HUES64 (cell line): Measurements from ENCODE around the gene PRKD1.

Source experiments
- H3K27ac ChIP-seq: 2 replicates; pipeline ENCODE4 v1.7.0; 2013; ENCODE audit warnings: low read depth, low read length, inconsistent platforms
- H3K27me3 ChIP-seq: 2 replicates; pipeline ENCODE4 v1.6.1; 2013; ENCODE audit warnings: mild to moderate bottlenecking, low read length; ENCODE audit not compliant: insufficient read depth
- H3K36me3 ChIP-seq: 2 replicates; pipeline ENCODE4 v1.6.1; 2013; ENCODE audit warnings: mild to moderate bottlenecking, low read length; ENCODE audit not compliant: insufficient read depth
- H3K4me1 ChIP-seq: 2 replicates; pipeline ENCODE4 v1.6.1; 2013; ENCODE audit warnings: mild to moderate bottlenecking, low read length, moderate library complexity; ENCODE audit not compliant: insufficient read depth
- H3K4me3 ChIP-seq: 2 replicates; pipeline ENCODE4 v1.5.1; 2013; ENCODE audit warnings: mild to moderate bottlenecking, low read length, moderate library complexity
- H3K9ac ChIP-seq: 2 replicates; pipeline ENCODE4 v1.6.1; 2013; ENCODE audit warnings: mild to moderate bottlenecking, low read depth, low read length
- H3K9me3 ChIP-seq: 2 replicates; pipeline ENCODE4 v1.6.1; 2013; ENCODE audit warnings: low read depth, low read length; ENCODE audit not compliant: insufficient read depth
- WGBS: fragments of 150-250, 120-280 bp; methylation state at CpG from one replicate; pipeline ENCODE4 v1.1.7; 2013; ENCODE audit warnings: missing lambda C conversion rate; 5-methylcytosine and 5-hydroxymethylcytosine counted together

The PRKD1 gene

DNA sequence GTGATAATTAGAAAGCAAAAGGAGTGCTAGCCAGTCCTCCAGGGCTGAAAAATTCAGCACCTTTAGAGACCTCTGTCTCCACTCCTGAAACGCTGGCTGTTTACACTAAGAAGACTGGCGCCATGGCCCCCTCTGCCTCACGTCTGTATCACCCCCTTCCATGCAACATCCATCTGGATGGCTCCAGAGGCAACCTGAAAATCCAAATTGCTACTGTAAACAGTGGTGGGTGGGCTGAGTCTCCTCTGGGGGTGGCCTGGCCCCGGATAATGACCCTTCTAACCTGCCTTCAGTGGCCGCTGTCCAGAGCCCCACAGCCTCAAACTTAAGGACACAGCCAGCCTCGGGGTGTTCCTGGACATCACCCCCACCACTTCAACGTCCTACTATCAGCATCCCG is 1.4 kb downstream of the PRKD1 start:
- peak overlapping the region; percentile 74 for H3K4me3 ChIP-seq
- no peaks in the 10 kb centered on the region for H3K9me3 ChIP-seq
- peaks cover 64% of the 10 kb centered on the region for H3K27me3 ChIP-seq
- 6% methylated on average over 8 of the region's 8 CpGs for WGBS
- H3K9ac ChIP-seq: no peak overlapping the region
- no peaks in the 10 kb centered on the region for H3K36me3 ChIP-seq
- H3K27ac ChIP-seq: no peak overlapping the region
- peaks cover 21% of the 10 kb centered on the region for H3K4me1 ChIP-seq

DNA sequence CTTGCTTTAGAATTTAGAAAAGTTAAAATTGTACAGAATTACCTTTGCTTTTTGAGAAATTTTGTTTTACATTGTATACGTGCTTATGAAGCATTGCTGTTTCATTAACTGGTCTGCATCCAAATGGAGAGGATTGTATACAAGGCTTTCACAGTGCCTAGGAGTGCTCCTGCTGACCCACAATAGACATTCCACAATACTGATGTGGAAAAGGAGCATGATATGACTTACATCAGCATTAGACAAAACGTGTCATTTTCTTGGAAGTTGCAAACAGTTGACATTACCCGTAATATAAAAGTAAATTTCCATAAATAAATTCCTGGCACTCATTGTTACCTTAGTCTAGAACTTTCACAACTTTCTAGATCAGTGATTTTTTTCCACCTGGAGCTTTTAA is 1.9 kb downstream of the PRKD1 start:
- Histone ChIP-seq H3K4me3 (peak overlapping the region; percentile 74), H3K27me3 (peaks cover 59% of the 10 kb centered on the region), H3K9me3 (no peaks in the 10 kb centered on the region), H3K27ac (no peak overlapping the region), H3K9ac (no peak overlapping the region), H3K4me1 (peaks cover 21% of the 10 kb centered on the region), H3K36me3 (no peaks in the 10 kb centered on the region)
- 50% methylated on average over 3 of the region's 3 CpGs for WGBS

DNA sequence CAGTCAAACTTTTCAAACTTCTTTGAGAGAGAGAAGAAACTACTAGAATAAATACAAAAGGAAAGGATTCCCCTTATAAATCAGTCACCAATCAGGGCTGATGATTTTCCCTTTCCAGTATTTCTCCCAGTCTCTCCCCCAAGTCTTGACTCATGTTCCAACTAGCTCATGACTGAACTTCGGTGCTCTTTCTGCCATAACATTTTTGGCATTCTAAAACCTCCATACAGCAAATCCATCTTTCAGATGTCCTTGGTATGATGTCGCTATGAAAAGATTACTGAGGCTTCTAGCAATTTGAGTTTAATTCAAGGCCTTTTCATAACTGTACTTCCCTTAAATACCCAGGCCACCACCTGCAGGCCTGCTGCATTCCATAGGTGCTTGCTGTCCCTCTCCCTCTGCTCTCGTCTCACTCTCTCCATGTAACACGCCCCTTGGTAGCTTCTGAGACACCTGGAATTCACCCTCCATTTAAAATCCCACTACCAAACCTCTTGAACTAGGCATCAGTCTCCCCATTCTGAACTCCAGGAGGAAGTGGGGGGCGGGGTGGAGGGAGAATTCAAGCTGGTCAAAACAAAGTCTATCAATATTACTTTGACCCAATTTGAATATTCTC is 2.4 kb downstream of the PRKD1 start:
- 51% methylated on average over 4 of the region's 5 CpGs for WGBS
- peaks cover 54% of the 10 kb centered on the region for H3K27me3 ChIP-seq
- H3K27ac ChIP-seq: no peak overlapping the region
- no peaks in the 10 kb centered on the region for H3K9me3 ChIP-seq
- H3K4me3 ChIP-seq: peak overlapping the region; percentile 74; the same call in 1 of the 2 replicates
- H3K36me3 ChIP-seq: no peaks in the 10 kb centered on the region
- H3K9ac ChIP-seq: no peak overlapping the region
- peaks cover 21% of the 10 kb centered on the region for H3K4me1 ChIP-seq

DNA sequence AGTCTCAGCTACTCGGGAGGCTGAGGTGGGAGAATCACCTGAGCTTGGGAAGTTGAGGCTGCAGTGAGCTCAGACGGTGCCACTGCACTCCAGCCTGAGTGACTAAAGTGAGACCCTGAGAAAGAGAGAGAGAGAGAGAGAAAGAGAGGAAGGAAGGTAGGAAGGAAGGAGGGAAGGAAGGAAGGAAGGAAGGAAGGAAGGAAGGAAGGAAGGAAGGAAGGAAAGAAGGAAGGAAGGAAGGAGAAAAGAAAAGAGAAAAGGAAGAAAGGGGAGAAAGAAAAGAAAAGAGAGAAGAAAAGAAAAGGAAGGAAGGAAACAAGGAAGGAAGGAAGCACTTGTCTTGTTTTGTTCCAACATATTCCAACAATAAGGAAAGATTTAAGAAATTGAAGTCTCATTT is 7.8 kb downstream of the PRKD1 start:
- Histone ChIP-seq H3K4me1 (peaks cover 3% of the 10 kb centered on the region), H3K27ac (no peak overlapping the region), H3K4me3 (no peak overlapping the region), H3K36me3 (no peaks in the 10 kb centered on the region), H3K9me3 (no peaks in the 10 kb centered on the region), H3K9ac (no peak overlapping the region), H3K27me3 (peaks cover 10% of the 10 kb centered on the region; the same call in 1 of the 2 replicates)
- 92% methylated on average over 2 of the region's 2 CpGs for WGBS

DNA sequence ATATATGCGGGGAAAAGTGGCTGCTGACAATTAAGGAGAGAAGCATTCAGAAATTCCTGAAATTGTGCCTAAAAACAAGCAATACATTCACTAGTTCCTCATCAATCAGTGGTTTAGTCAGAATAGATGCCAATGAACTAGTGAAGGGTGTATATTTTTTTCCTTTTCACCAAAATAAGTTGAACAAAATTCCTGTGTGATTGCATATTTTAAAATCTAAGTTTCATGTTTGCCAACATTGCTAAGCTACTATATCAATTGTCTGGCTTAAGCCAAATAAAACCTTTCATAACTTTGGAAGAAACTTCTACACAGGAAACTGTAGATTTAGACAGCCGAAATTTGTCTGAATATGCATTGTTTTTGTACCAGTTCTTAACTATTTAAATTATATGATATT is 8.7 kb downstream of the PRKD1 start:
- no peak overlapping the region for H3K27ac ChIP-seq
- WGBS: 100% methylated on average over 1 of the region's 2 CpGs
- no peak overlapping the region for H3K9ac ChIP-seq

DNA sequence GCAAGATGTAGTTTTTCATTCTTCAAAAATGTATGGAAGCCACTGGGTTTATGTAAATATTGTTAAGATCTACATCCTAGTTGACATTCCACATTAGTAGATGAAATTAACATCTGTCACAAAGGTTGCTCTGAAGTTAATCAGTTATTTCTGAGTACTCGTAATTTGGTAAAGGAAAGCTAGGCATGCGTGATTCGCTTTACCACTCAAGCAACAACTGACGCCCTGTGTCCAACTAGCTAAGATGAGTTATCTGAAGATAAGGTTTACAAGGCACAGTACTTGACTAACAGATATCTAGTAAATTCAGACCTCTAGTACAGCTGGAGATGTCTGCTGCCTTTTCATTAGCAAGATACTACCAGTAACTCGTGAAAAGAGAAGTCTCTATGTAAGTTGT is 14.1 kb downstream of the PRKD1 start:
- no peak overlapping the region for H3K9ac ChIP-seq
- no peak overlapping the region for H3K27ac ChIP-seq
- H3K4me3 ChIP-seq: no peak overlapping the region
- H3K4me1 ChIP-seq: no peaks in the 10 kb centered on the region
- no peaks in the 10 kb centered on the region for H3K27me3 ChIP-seq
- WGBS: 93% methylated on average over 5 of the region's 5 CpGs
- H3K36me3 ChIP-seq: no peaks in the 10 kb centered on the region
- H3K9me3 ChIP-seq: peaks cover 3% of the 10 kb centered on the region; the same call in 1 of the 2 replicates

More for the DNA sequence above, 8.7 kb downstream of the PRKD1 start:
- no peak overlapping the region for H3K4me3 ChIP-seq
- H3K27me3 ChIP-seq: 0 out of 2 replicates have a peak, but pooled peaks cover 2% of the 10 kb centered on the region
- no peaks in the 10 kb centered on the region for H3K36me3 ChIP-seq
- no peaks in the 10 kb centered on the region for H3K4me1 ChIP-seq
- no peaks in the 10 kb centered on the region for H3K9me3 ChIP-seq

DNA sequence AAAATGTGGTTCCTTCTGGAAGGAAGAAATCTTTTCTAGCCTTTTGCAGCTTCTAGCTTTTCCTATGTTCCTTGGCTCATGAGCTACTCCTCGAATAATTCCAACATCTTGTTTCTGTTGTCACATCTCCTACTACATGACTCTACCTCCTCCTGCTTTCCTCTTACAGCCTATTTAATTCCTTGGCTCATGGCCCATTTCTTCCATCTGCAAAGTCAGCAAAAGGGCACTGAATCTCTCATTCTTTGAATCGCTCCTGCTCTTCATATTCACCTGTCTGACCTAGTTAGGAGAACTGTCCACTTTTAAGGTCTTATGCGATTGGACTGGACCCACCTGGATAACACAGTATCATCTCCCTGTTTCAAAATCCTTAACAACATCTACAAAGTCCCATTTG is 15.8 kb downstream of the PRKD1 start:
- Histone ChIP-seq H3K9me3 (peaks cover 10% of the 10 kb centered on the region; the same call in 1 of the 2 replicates), H3K9ac (no peak overlapping the region), H3K4me3 (no peak overlapping the region), H3K36me3 (no peaks in the 10 kb centered on the region), H3K4me1 (0 out of 2 replicates have a peak, but pooled peaks cover under 1% of the 10 kb centered on the region), H3K27me3 (no peaks in the 10 kb centered on the region), H3K27ac (no peak overlapping the region)
- WGBS: 92% methylated on average over 3 of the region's 3 CpGs

DNA sequence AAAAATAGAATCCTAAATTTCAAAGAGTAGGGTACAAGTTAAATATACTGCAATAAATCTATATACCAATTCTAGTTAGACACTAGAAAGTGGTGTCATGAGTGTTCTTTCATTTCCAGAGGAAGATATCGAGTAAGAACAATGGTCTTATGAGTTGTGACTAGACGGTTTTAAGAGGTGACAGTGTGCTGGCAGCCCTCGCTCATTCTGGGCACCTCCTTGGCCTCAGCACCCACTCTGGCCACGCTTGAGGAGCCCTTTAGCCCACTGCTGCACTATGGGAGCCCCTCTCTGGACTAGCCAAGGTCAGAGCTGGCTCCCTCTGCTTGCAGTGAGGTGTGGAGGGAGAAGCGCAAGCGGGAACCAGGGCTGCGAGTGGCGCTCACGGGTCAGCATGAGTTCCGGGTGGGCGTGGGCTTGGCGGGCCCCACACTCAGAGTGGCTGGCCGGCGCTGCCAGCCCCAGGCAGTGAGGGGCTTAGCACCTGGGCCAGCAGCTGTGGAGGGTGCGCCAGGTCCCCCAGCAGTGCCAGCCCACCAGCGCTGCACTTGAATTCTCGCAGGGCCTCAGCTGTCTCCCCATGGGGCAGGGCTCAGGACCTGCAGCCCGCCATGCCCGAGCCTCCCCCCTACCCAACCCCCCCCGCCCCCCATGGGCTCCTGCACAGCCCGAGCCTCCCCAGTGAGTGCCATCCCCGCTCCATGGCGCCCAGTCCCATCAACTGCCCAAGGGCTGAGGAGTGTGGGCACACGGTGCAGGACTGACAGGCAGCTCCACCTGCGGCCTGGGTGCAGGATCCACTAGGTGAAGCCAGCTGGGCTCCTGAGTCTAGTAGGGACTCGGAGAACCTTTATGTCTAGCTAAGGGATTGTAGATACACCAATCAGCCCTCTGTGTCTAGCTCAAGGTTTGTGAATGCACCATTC is 18.7 kb downstream of the PRKD1 start:
- Histone ChIP-seq H3K27ac (no peak overlapping the region), H3K4me3 (no peak overlapping the region), H3K9me3 (peaks cover 10% of the 10 kb centered on the region; the same call in 1 of the 2 replicates), H3K36me3 (no peaks in the 10 kb centered on the region), H3K9ac (no peak overlapping the region), H3K4me1 (0 out of 2 replicates have a peak, but pooled peaks cover 7% of the 10 kb centered on the region), H3K27me3 (no peaks in the 10 kb centered on the region)
- WGBS: 96% methylated on average over 25 of the region's 26 CpGs

DNA sequence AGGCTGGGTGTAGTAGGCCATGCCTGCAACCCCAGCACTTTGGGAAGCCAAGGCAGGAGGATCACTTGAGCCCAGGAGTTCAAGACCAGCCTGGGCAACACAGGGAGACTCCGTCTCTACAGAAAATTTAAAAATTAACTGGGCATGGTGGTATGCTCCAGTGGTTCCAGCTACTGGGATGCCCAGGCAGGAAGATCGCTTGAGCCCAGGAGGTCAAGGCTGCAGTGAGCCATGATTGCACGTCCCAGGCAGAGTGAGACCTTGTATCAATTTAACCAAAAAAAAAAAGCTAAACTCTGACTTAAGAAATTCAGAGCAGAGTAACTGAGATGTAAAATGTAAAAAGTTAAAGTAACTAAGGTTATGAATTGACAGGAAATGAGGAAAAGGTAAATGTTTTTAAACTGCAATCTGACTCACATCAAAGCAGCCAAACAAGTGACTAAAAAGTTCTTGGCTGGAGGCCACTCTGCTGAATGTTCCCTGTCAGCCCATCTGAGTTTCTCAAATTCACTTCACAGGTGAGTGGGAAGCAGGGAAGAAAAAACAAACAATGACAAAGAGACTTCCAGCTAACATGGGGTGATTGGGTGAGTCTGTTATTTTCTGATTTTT is 21.3 kb downstream of the PRKD1 start:
- Histone ChIP-seq H3K9ac (no peak overlapping the region), H3K36me3 (no peaks in the 10 kb centered on the region)
- WGBS: 83% methylated on average over 3 of the region's 3 CpGs

DNA sequence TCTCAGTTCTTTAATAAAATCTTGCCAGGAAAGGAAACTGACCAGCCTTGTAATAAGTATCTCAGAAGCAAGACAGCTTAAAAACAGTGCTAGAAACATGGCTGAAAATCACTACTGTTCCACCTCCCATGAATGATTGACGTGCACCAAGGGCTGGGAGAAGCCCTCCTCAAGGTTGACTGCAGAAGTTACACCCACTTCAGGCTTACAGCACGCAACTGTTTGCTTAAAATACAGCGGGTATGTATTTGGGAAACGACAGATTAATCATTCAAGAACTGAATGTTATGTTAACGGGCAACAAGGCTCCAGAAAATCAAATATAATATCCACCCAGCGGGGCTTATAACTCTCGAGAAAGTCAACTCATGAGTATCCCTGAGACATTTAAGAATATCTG is 22.1 kb downstream of the PRKD1 start:
- H3K9ac ChIP-seq: no peak overlapping the region
- no peak overlapping the region for H3K4me3 ChIP-seq
- 98% methylated on average over 7 of the region's 7 CpGs for WGBS
- H3K9me3 ChIP-seq: peaks cover 14% of the 10 kb centered on the region; the same call in 1 of the 2 replicates
- no peak overlapping the region for H3K27ac ChIP-seq
- 0 out of 2 replicates have a peak, but pooled peaks cover 7% of the 10 kb centered on the region for H3K4me1 ChIP-seq
- H3K27me3 ChIP-seq: no peaks in the 10 kb centered on the region
- no peaks in the 10 kb centered on the region for H3K36me3 ChIP-seq

More for the DNA sequence above, 21.3 kb downstream of the PRKD1 start:
- Histone ChIP-seq H3K27me3 (no peaks in the 10 kb centered on the region), H3K4me3 (no peak overlapping the region), H3K4me1 (0 out of 2 replicates have a peak, but pooled peaks cover 7% of the 10 kb centered on the region), H3K9me3 (peaks cover 10% of the 10 kb centered on the region; the same call in 1 of the 2 replicates), H3K27ac (no peak overlapping the region)
